A673 (cell line): ENCODE measurements around the gene PCGF2.

Experiments
- EZH2 ChIP-seq: fragments of 200-600 bp; sonication (generic); IDR thresholded peaks from 2 replicates; pipeline ENCODE4 v1.6.1; 2017; ENCODE audit warnings: borderline replicate concordance, low read depth, mild to moderate bottlenecking, mixed read lengths, antibody characterized with exemption, low read length; ENCODE audit not compliant: poor library complexity, severe bottlenecking
- TF ChIP-seq, protein P1 (sequence below): fragments of 300-800, 200-600 bp; sonication (generic); conservative IDR thresholded peaks from 2 replicates; pipeline ENCODE4 v1.5.1; 2017; ENCODE audit warnings: low read depth, mild to moderate bottlenecking, antibody characterized with exemption, low read length, moderate library complexity, mixed read lengths

DNA sequence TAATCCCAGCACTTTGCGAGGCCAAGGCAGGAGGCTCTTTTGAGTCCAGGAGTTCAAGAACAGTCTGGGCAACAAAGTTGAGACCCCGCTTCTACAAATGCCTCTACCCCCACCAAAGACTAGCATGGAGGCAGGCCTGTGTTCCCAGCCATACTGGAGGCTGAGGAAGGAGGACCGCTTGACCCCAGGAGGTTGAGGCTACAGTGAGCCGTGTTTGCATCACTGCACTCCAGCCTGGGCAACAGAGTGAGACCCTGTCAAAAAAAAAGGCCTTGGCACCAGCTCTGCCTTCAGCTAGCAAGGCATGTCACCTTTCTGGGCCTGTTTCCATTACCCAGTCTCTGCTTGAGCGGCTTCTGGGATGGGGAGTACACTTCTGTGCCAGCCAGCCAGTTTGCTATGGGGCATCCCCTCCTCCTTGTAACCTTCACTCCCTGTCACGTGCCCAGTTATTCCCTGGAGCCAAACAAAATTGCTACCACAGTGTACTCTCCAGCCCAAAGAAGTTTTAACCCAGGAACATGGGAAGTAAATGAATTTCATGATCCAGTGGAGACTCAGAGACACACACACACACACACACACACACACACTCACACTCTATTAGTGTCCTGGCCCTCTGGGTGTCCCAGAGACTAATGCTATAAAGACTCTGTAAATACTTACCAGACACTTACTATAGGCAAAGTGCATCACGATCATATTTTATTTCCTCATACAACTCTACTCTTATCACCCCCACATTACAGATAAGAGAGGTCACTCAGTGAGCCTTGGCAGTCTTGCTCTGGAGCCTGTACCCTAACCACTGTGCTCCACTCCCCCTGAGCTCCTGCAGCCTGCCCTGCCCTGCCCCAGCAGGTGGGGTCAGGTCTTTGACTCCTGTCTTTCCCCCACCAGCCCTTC, 15.5 kb downstream of the PCGF2 start:
- no peak for TF ChIP-seq EZH2
- TF ChIP-seq, protein P1, sequence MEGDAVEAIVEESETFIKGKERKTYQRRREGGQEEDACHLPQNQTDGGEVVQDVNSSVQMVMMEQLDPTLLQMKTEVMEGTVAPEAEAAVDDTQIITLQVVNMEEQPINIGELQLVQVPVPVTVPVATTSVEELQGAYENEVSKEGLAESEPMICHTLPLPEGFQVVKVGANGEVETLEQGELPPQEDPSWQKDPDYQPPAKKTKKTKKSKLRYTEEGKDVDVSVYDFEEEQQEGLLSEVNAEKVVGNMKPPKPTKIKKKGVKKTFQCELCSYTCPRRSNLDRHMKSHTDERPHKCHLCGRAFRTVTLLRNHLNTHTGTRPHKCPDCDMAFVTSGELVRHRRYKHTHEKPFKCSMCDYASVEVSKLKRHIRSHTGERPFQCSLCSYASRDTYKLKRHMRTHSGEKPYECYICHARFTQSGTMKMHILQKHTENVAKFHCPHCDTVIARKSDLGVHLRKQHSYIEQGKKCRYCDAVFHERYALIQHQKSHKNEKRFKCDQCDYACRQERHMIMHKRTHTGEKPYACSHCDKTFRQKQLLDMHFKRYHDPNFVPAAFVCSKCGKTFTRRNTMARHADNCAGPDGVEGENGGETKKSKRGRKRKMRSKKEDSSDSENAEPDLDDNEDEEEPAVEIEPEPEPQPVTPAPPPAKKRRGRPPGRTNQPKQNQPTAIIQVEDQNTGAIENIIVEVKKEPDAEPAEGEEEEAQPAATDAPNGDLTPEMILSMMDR = no peak
